Activated T-helper 1 cell treated with anti-CD3 and anti-CD28 coated beads, Interleukin-12 subunit alpha, Interleukin-12 subunit beta, Interleukin-2, Interleukin-4 antibody, amounts not matched to agents 30 ng/mL and 10 ng/mL and 1 ng/mL, durations not matched to agents 14 hours and 24 hours and 36 hours (primary cell): Measurements from ENCODE around the gene TTN. TPM values are rescaled to one million over a fixed set of nuclear protein-coding genes. Genes with fewer than 3 reads are reported as not detected.
A peak's percentile ranks its signal among the peaks of the same experiment; 100 is the strongest.
"Not testable (repeated sequence)": the region's sequence is repeated elsewhere in the genome, so short reads cannot be mapped to it uniquely, and the experiment has no call there.

Source experiments
- DNase-seq: peaks from one replicate; pipeline ENCODE4 v3.0.0; 2021; ENCODE audit warnings: low spot score
- H3K27ac Mint-ChIP-seq: one replicate; pipeline ENCODE4 v1.8.0; 2021; ENCODE audit warnings: mild to moderate bottlenecking, mixed read lengths
- H3K27me3 Mint-ChIP-seq: one replicate; pipeline ENCODE4 v1.8.0; 2022; ENCODE audit warnings: mild to moderate bottlenecking, moderate library complexity, mixed read lengths; ENCODE audit not compliant: insufficient read depth
- H3K36me3 Mint-ChIP-seq: one replicate; pipeline ENCODE4 v1.8.0; 2021; ENCODE audit warnings: low read depth, mixed read lengths
- H3K4me1 Mint-ChIP-seq: one replicate; pipeline ENCODE4 v1.8.0; 2021; ENCODE audit warnings: low read depth, mixed read lengths
- H3K4me3 Mint-ChIP-seq: one replicate; pipeline ENCODE4 v1.8.0; 2021; ENCODE audit warnings: mild to moderate bottlenecking, moderate library complexity, mixed read lengths
- H3K9me3 Mint-ChIP-seq: one replicate; pipeline ENCODE4 v1.8.0; 2021; ENCODE audit warnings: mixed read lengths
- intact Hi-C: fragments of 100-400 bp; cut with micrococcal nuclease; formaldehyde crosslinking; loops from one replicate; pipeline ENCODE4 v1.15.1; 2024
- total RNA-seq: library from RNA; stranded (reverse); gene quantifications from 2 replicates; pipeline ENCODE4 v1.2.3, GENCODE V29; 2022

The TTN gene
- total RNA-seq, 1 donor from 2014 or later = 1.7 TPM

- DNase-seq = no peak
- Mint-ChIP-seq H3K27me3 (no peaks in the 10 kb centered on the region), H3K4me1 (peaks cover 49% of the 10 kb centered on the region), H3K27ac (no peak overlapping the region), H3K4me3 (no peak overlapping the region), H3K9me3 (peaks cover 3% of the 10 kb centered on the region), H3K36me3 (peaks cover 29% of the 10 kb centered on the region)
- intact Hi-C loops = no loop called here
Observed at GRCh38 chr2:178529194-178529593, 278.0 kb downstream of the TTN start.

GRCh38 chr2:178528647-178529046, 278.6 kb downstream of the TTN start:
- intact Hi-C loops = no loop called here
- no peak overlapping the region for H3K4me3 Mint-ChIP-seq
- no peak overlapping the region for H3K27ac Mint-ChIP-seq
- no peak for DNase-seq
- no peaks in the 10 kb centered on the region for H3K27me3 Mint-ChIP-seq
- no peaks in the 10 kb centered on the region for H3K9me3 Mint-ChIP-seq
- peaks cover 55% of the 10 kb centered on the region for H3K4me1 Mint-ChIP-seq
- peaks cover 24% of the 10 kb centered on the region for H3K36me3 Mint-ChIP-seq

GRCh38 chr2:178527592-178527991, 279.6 kb downstream of the TTN start:
- intact Hi-C loops = no loop called here
- Mint-ChIP-seq H3K27ac (no peak overlapping the region), H3K36me3 (peaks cover 15% of the 10 kb centered on the region), H3K9me3 (no peaks in the 10 kb centered on the region), H3K4me1 (peaks cover 56% of the 10 kb centered on the region), H3K4me3 (no peak overlapping the region), H3K27me3 (no peaks in the 10 kb centered on the region)
- no peak for DNase-seq

GRCh38 chr2:178526256-178526655, 281.0 kb downstream of the TTN start:
- Mint-ChIP-seq H3K9me3 (peaks cover 7% of the 10 kb centered on the region), H3K4me1 (peaks cover 57% of the 10 kb centered on the region), H3K27ac (no peak overlapping the region), H3K27me3 (no peaks in the 10 kb centered on the region), H3K36me3 (peaks cover 10% of the 10 kb centered on the region), H3K4me3 (no peak overlapping the region)
- no peak for DNase-seq
- intact Hi-C loops = no loop called here

GRCh38 chr2:178525460-178525859, 281.8 kb downstream of the TTN start:
- H3K27me3 Mint-ChIP-seq, intact Hi-C loops, H3K36me3 Mint-ChIP-seq, H3K9me3 Mint-ChIP-seq, DNase-seq, H3K27ac Mint-ChIP-seq: not testable (repeated sequence)
- Mint-ChIP-seq H3K4me3 (peak overlapping the region; percentile 25), H3K4me1 (peaks cover 53% of the 10 kb centered on the region)

GRCh38 chr2:178525010-178525409, 282.2 kb downstream of the TTN start:
- H3K9me3 Mint-ChIP-seq, H3K27me3 Mint-ChIP-seq, H3K36me3 Mint-ChIP-seq, H3K4me3 Mint-ChIP-seq, H3K27ac Mint-ChIP-seq, DNase-seq, intact Hi-C loops: not testable (repeated sequence)
- peaks cover 50% of the 10 kb centered on the region for H3K4me1 Mint-ChIP-seq

- DNase-seq = no peak
- Mint-ChIP-seq H3K4me1 (peaks cover 45% of the 10 kb centered on the region), H3K4me3 (peak overlapping the region; percentile 99), H3K27me3 (no peaks in the 10 kb centered on the region), H3K36me3 (peaks cover 9% of the 10 kb centered on the region), H3K9me3 (peaks cover 7% of the 10 kb centered on the region), H3K27ac (peak overlapping the region; percentile 92)
- intact Hi-C loops = loop anchor here (1.0 to 5.0 kb wide), 7 partner anchors 9 to 1484 kb away; partner anchors contain the start of genes CWC22, FKBP7, OSBPL6 and PJVK
Observed at GRCh38 chr2:178523596-178524134, 283.6 kb downstream of the TTN start.

- Mint-ChIP-seq H3K4me1 (peaks cover 42% of the 10 kb centered on the region), H3K27ac (peak overlapping the region; percentile 92), H3K27me3 (no peaks in the 10 kb centered on the region), H3K9me3 (peaks cover 7% of the 10 kb centered on the region), H3K36me3 (peaks cover 13% of the 10 kb centered on the region), H3K4me3 (peak overlapping the region; percentile 99)
- peak; percentile 80 for DNase-seq
- intact Hi-C loops = loop anchor here (1.0 to 5.0 kb wide), 8 partner anchors 7 to 1484 kb away; partner anchors contain the start of genes CWC22, FKBP7, OSBPL6 and PJVK
Observed at GRCh38 chr2:178522950-178523595, 284.1 kb downstream of the TTN start.

GRCh38 chr2:178521304-178522150, 285.7 kb downstream of the TTN start:
- peak overlapping the region; percentile 31 for H3K4me3 Mint-ChIP-seq
- H3K27me3 Mint-ChIP-seq = no peaks in the 10 kb centered on the region
- DNase-seq = no peak

GRCh38 chr2:178517496-178517895, 289.7 kb downstream of the TTN start:
- no peak for DNase-seq
- H3K9me3 Mint-ChIP-seq = peaks cover 7% of the 10 kb centered on the region
- peaks cover 39% of the 10 kb centered on the region for H3K4me1 Mint-ChIP-seq
- H3K36me3 Mint-ChIP-seq = peaks cover 31% of the 10 kb centered on the region
- H3K27me3 Mint-ChIP-seq = no peaks in the 10 kb centered on the region
- H3K27ac Mint-ChIP-seq = no peak overlapping the region
- H3K4me3 Mint-ChIP-seq = no peak overlapping the region
- intact Hi-C loops = loop anchor here (10.0 kb wide), 1 partner anchor 747 kb away; the partner anchor contains the start of gene SESTD1

More at GRCh38 chr2:178521304-178522150, 285.7 kb downstream of the TTN start:
- Mint-ChIP-seq H3K27ac (peak overlapping the region; percentile 26), H3K9me3 (peaks cover 7% of the 10 kb centered on the region), H3K4me1 (peaks cover 35% of the 10 kb centered on the region), H3K36me3 (peaks cover 18% of the 10 kb centered on the region)
- intact Hi-C loops = loop anchor here (1.0 to 5.0 kb wide), 5 partner anchors 9 to 1486 kb away; partner anchors contain the start of genes CWC22, OSBPL6 and RBM45

- peaks cover 27% of the 10 kb centered on the region for H3K4me1 Mint-ChIP-seq
- peak overlapping the region; percentile 30 for H3K4me3 Mint-ChIP-seq
- intact Hi-C loops = loop anchor here (1.0 to 10.0 kb wide), 5 partner anchors 9 to 750 kb away; partner anchors contain the start of genes PJVK, PLEKHA3, PRKRA and SESTD1
- DNase-seq = peak; percentile 17
- peak overlapping the region; percentile 82 for H3K27ac Mint-ChIP-seq
- H3K27me3 Mint-ChIP-seq = no peaks in the 10 kb centered on the region
- H3K36me3 Mint-ChIP-seq = peaks cover 32% of the 10 kb centered on the region
- no peaks in the 10 kb centered on the region for H3K9me3 Mint-ChIP-seq
Observed at GRCh38 chr2:178514664-178515063, 292.6 kb downstream of the TTN start.

GRCh38 chr2:178513876-178514275, 293.3 kb downstream of the TTN start:
- Mint-ChIP-seq H3K4me1 (peaks cover 27% of the 10 kb centered on the region), H3K27me3 (no peaks in the 10 kb centered on the region), H3K27ac (no peak overlapping the region), H3K36me3 (peaks cover 36% of the 10 kb centered on the region), H3K9me3 (no peaks in the 10 kb centered on the region), H3K4me3 (no peak overlapping the region)
- intact Hi-C loops = loop anchor here (1.0 to 10.0 kb wide), 5 partner anchors 9 to 751 kb away; partner anchors contain the start of genes PJVK, PLEKHA3, PRKRA and SESTD1
- no peak for DNase-seq
